Heart left ventricle (tissue), 16 donors: ENCODE measurements around the gene SF3A2. TPM values are rescaled to one million over a fixed set of nuclear protein-coding genes. Genes with fewer than 3 reads are reported as not detected.
A peak's percentile ranks its signal among the peaks of the same experiment; 100 is the strongest.
"Not testable (repeated sequence)": the region's sequence is repeated elsewhere in the genome, so short reads cannot be mapped to it uniquely, and the experiment has no call there.

Source experiments
- ATAC-seq, 4 donors: fragments of 200-7000 bp; cut with Tn5 transposase; one replicate each; pipeline ENCODE4 v1.9.1; 2020 to 2022; ENCODE audit warnings: moderate library complexity in 4 of 4, mild to moderate bottlenecking in 3 of 4, moderate number of reproducible peaks in 1 of 4
- DNase-seq, 5 donors: peaks; one replicate each; pipeline ENCODE4 v3.0.0-alpha.2; 2020
- H3K27ac ChIP-seq, 12 donors: fragments of 200-600 bp; sonication (generic) in 4 of 12; one replicate each; pipeline versions ENCODE4 v1.5.0 to v1.8.0; 2016 to 2022; ENCODE audit warnings: mild to moderate bottlenecking in 2 of 12
- H3K27me3 ChIP-seq, 9 donors: fragments of 200-600 bp; sonication (generic) in 2 of 9; one replicate each; pipeline versions ENCODE4 v1.5.1 to v1.8.0; 2016 to 2022; ENCODE audit warnings: mild to moderate bottlenecking in 3 of 9
- H3K36me3 ChIP-seq, 9 donors: fragments of 200-600 bp; sonication (generic) in 2 of 9; one replicate each; pipeline versions ENCODE4 v1.5.0 to v1.8.0; 2018 to 2022; ENCODE audit warnings: mild to moderate bottlenecking in 2 of 9
- H3K4me1 ChIP-seq, 12 donors: fragments of 200-600 bp; sonication (generic) in 4 of 12; one replicate each; pipeline versions ENCODE4 v1.5.0 to v1.8.0; 2016 to 2022; ENCODE audit warnings: mild to moderate bottlenecking in 3 of 12
- H3K4me3 ChIP-seq, 12 donors: fragments of 200-600 bp; sonication (generic) in 4 of 12; one replicate each; pipeline versions ENCODE4 v1.5.0 to v1.8.0; 2017 to 2022; ENCODE audit warnings: mild to moderate bottlenecking in 9 of 12, moderate library complexity in 4 of 12
- H3K9me3 ChIP-seq, 12 donors: fragments of 200-600 bp; sonication (generic) in 4 of 12; one replicate each; pipeline versions ENCODE4 v1.5.0 to v1.8.0; 2016 to 2022; ENCODE audit warnings: mild to moderate bottlenecking in 1 of 12
- CTCF ChIP-seq, 12 donors: fragments of 200-600 bp; sonication (generic) in 4 of 12; IDR thresholded peaks; one replicate each; pipeline versions ENCODE4 v1.5.0 to v1.8.0; 2018 to 2022; ENCODE audit warnings: antibody characterized with exemption in 12 of 12, mild to moderate bottlenecking in 5 of 12
- POLR2A ChIP-seq, 2 donors: fragments of 450-650 bp; IDR thresholded peaks; one replicate each; pipeline ENCODE4 v1.6.1; 2017; ENCODE audit warnings: antibody characterized with exemption in 2 of 2, mild to moderate bottlenecking in 2 of 2, moderate library complexity in 2 of 2
- WGBS, 4 donors: extraction: QIAGEN DNeasy Blood & Tissue Kit in 2 of 4; methylation state at CpG; one replicate each; pipeline versions ENCODE4 v1.1.5 to v1.1.7; 2013 to 2018; 5-methylcytosine and 5-hydroxymethylcytosine counted together
- intact Hi-C, 10 donors: fragments of 100-400 bp; cut with DNase I; formaldehyde crosslinking; loops; one replicate each; pipeline versions ENCODE4 v1.11.1 to v1.14.2; 2022
- polyA plus RNA-seq, 2 donors: library from polyadenylated mRNA; stranded (reverse); fragments of 200-250 nt; gene quantifications; one replicate each; pipeline ENCODE4 v1.2.3, GENCODE V29; 2013
- total RNA-seq, 9 donors: library from RNA; depleted of rRNA in 2 of 9; stranded (reverse); fragments of >200 nt in 2 of 9; fragmentation: NEBNext Ultra II Directional in 3 of 9; extraction: Animal tissue kit (Norgen Biotek cat#: 25700) in 3 of 9; gene quantifications; one replicate each; pipeline versions ENCODE4 v1.1.0 to v1.2.4, GENCODE V29; 2016 to 2023
- donor health status: ischemic (EF 13 %, LVEDD 7.1; RV severe dilation, severe dysfunction).
- donor health status: healthy with polysubstance abuse.
- donor health status: DM: no; HTN: yes; CAD: no.
- donor health status: DM: no; HTN: no; CAD: no.
- donor health status: ischemic (EF 25% LVEDD 6.9; RV normal size, moderate dysfunction).
- donor health status: ischemic (EF 25% LVEDD 5.7; RV mildly dilated, moderate dysfunction).
- donor health status: healthy.
- donor health status: DM: yes; HTN: yes; CAD: no.
- donor health status: ischemic (EF 35%, LVEDD 5.7; RV mildly dilated, moderate dysfunction).
- donor health status: nonischemic (EF 11% LVEDD 7.7; RV severe dilation, severe dysfunction).
- donor health status: DM: yes; HTN: yes; CAD: no.
- donor health status: PGD.
- donor health status: ischemic (EF 29% LVEDD 5.4; RV normal size, mild dysfunction).
- donor health status: nonischemic (EF 23%, LVEDD 6.1; RV moderate dilation, normal function).

The SF3A2 gene
- total and polyA plus RNA-seq, 11 donors, result 19.2 to 43.9 (median 28.6) TPM

DNA sequence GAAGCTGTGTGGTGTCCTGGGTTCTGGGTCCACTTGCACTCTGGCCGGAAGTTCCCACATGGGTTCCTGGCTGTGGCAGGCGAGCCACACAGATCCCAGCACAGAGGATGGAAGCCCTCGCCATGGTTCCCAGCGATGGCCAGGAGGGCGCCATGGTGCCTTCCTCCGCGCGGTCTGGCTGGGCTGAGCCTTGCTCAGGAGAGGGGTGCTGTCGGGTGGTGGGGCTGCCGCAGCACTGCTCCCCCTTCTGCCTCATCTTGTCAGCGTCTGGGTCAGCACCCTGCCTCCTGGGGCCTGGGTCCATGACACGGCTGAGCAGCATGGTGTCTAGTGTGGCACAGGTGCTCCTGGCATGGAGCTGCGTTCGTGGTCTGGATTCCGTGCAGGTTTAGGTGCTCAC lies 39.4 kb upstream of the SF3A2 start:
- intact Hi-C loops, result no loop called here
- peaks cover 0 to 7% (median 0%) of the 10 kb centered on the region in 12 donors for H3K4me1 ChIP-seq
- ATAC-seq (no peak), DNase-seq (no peak)
- H3K27ac ChIP-seq, result no peak overlapping the region
- H3K9me3 ChIP-seq, result no peaks in the 10 kb centered on the region
- H3K36me3 ChIP-seq, result peaks cover 0 to 73% (median 40%) of the 10 kb centered on the region in 9 donors
- no peak overlapping the region for H3K4me3 ChIP-seq
- WGBS, 4 donors, result 91 to 100% (median 92%) methylated on average over 9 to 15 of the region's 15 CpGs
- no peaks in the 10 kb centered on the region for H3K27me3 ChIP-seq
- TF ChIP-seq POLR2A (IDR thresholded peaks at IDR 0.05), result no peak
- no peak for TF ChIP-seq CTCF (IDR thresholded peaks at IDR 0.05)

DNA sequence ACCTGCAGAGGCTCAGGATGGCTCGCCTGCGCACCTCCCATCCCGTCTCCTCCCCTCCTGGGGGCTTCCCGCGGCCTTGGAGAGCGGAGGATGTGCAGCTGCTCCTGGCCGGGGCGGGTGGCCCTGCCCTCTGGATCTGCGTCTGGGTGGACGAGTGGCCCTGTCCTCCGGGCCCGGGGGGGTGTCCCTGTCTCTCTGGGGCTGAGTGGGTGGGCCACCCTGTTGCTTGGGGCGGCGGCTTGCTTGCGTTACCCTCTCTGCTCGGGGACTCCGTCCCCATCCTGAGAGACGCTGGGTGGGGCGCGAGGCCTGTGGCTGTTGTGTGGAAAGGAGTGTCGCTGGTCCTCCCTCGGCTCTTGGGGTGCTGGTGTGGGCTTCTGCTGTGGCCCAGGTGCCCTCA lies 38.3 kb upstream of the SF3A2 start:
- 82 to 89% (median 87%) methylated on average over 15 to 22 of the region's 22 CpGs for WGBS, 4 donors
- intact Hi-C loops, result no loop called here
- no peak for TF ChIP-seq CTCF (IDR thresholded peaks at IDR 0.05)
- TF ChIP-seq POLR2A (IDR thresholded peaks at IDR 0.05), result no peak
- no peak overlapping the region for H3K27ac ChIP-seq
- no peak overlapping the region for H3K4me3 ChIP-seq
- H3K36me3 ChIP-seq, result peaks cover 0 to 74% (median 38%) of the 10 kb centered on the region in 9 donors
- ATAC-seq, result no peak
- DNase-seq, result no peak
- H3K27me3 ChIP-seq, result no peaks in the 10 kb centered on the region
- peaks cover 0 to 7% (median 0%) of the 10 kb centered on the region in 12 donors for H3K4me1 ChIP-seq
- no peaks in the 10 kb centered on the region for H3K9me3 ChIP-seq

GRCh38 chr19:2199215-2199614 lies 37.4 kb upstream of the SF3A2 start:
- Histone ChIP-seq H3K9me3 (no peaks in the 10 kb centered on the region), H3K4me1 (peaks cover 0 to 7% (median 0%) of the 10 kb centered on the region in 12 donors), H3K4me3 (no peak overlapping the region), H3K27ac (no peak overlapping the region), H3K27me3 (no peaks in the 10 kb centered on the region), H3K36me3 (peaks cover 0 to 71% (median 36%) of the 10 kb centered on the region in 9 donors)
- no peak for DNase-seq
- intact Hi-C loops, result no loop called here
- 64 to 73% (median 69%) methylated on average over 5 to 18 of the region's 18 CpGs for WGBS, 4 donors
- TF ChIP-seq CTCF (IDR thresholded peaks at IDR 0.05) (peak in 9 of 12 donors; percentile 21 to 50 (median 29)), POLR2A (IDR thresholded peaks at IDR 0.05) (no peak)
- ATAC-seq, result peak in 3 of 4 donors; percentile 54 to 67 (median 57)

- no peak for TF ChIP-seq POLR2A (IDR thresholded peaks at IDR 0.05)
- TF ChIP-seq CTCF (IDR thresholded peaks at IDR 0.05), result no peak
Measured at GRCh38 chr19:2199861-2200623, 36.6 kb upstream of the SF3A2 start.

DNA sequence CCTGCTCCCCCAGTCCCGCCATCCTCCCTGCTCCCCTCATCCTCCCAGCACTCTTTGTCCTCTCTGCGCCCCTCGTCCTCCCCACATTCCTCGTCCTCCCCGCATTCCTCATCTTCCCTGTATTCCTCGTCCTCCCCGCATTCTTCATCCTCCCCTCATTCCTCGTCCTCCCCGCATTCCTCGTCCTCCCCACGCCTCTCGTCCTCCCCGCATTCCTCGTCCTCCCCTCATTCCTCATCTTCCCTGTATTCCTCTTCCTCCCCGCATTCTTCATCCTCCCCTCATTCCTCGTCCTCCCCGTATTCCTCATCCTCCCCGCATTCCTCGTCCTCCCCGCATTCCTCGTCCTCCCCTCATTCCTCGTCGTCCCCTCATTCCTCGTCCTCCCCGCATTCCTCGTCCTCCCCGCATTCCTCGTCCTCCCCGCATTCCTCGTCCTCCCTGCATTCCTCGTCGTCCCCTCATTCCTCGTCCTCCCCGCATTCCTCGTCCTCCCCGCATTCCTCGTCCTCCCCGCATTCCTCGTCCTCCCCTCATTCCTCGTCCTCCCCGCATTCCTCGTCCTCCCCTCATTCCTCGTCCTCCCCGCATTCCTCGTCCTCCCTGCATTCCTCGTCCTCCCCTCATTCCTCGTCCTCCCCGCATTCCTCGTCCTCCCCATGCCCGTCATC lies 35.9 kb upstream of the SF3A2 start:
- H3K9me3 ChIP-seq, H3K4me3 ChIP-seq, H3K27ac ChIP-seq, H3K4me1 ChIP-seq, DNase-seq, ATAC-seq, H3K27me3 ChIP-seq: not testable (repeated sequence)
- intact Hi-C loops, result loop anchor here in 2 of 10 donors (5.0 to 10.0 kb wide), 2 partner anchors 43 to 46 kb away; partner anchors contain the start of gene AP3D1 (in 1 of the 2)
- 94 to 96% (median 95%) methylated on average over 50 of the region's 50 CpGs for WGBS, 4 donors
- peaks cover 0 to 63% (median 27%) of the 10 kb centered on the region in 9 donors for H3K36me3 ChIP-seq

More at GRCh38 chr19:2199861-2200623, 36.6 kb upstream of the SF3A2 start:
- no peak overlapping the region for H3K4me3 ChIP-seq
- no peak overlapping the region for H3K27ac ChIP-seq
- H3K9me3 ChIP-seq, result no peaks in the 10 kb centered on the region
- DNase-seq (no peak), ATAC-seq (no peak)
- H3K4me1 ChIP-seq, result peaks cover 0 to 7% (median 0%) of the 10 kb centered on the region in 12 donors
- WGBS, 4 donors, result 88 to 93% (median 91%) methylated on average over 36 to 37 of the region's 37 CpGs
- no peaks in the 10 kb centered on the region for H3K27me3 ChIP-seq
- intact Hi-C loops, result loop anchor here in 2 of 10 donors (5.0 to 10.0 kb wide), 2 partner anchors 43 to 45 kb away; partner anchors contain the start of gene AP3D1 (in 1 of the 2)
- peaks cover 0 to 63% (median 28%) of the 10 kb centered on the region in 9 donors for H3K36me3 ChIP-seq
